Astrocyte (in vitro differentiated cells and primary cell): ENCODE measurements around the gene NMNAT3.

Experiments
- EZH2 ChIP-seq: IDR thresholded peaks from 2 replicates; pipeline ENCODE4 v1.6.1; 2012; ENCODE audit warnings: mild to moderate bottlenecking, low read length, inconsistent platforms; ENCODE audit not compliant: insufficient read depth
- TF ChIP-seq, protein P1 (sequence below): IDR thresholded peaks from 2 replicates; pipeline ENCODE4 v1.5.1; 2011; ENCODE audit warnings: low read depth, mild to moderate bottlenecking, inconsistent platforms, low read length, moderate library complexity; ENCODE audit not compliant: insufficient read depth

- TF ChIP-seq, protein P1, sequence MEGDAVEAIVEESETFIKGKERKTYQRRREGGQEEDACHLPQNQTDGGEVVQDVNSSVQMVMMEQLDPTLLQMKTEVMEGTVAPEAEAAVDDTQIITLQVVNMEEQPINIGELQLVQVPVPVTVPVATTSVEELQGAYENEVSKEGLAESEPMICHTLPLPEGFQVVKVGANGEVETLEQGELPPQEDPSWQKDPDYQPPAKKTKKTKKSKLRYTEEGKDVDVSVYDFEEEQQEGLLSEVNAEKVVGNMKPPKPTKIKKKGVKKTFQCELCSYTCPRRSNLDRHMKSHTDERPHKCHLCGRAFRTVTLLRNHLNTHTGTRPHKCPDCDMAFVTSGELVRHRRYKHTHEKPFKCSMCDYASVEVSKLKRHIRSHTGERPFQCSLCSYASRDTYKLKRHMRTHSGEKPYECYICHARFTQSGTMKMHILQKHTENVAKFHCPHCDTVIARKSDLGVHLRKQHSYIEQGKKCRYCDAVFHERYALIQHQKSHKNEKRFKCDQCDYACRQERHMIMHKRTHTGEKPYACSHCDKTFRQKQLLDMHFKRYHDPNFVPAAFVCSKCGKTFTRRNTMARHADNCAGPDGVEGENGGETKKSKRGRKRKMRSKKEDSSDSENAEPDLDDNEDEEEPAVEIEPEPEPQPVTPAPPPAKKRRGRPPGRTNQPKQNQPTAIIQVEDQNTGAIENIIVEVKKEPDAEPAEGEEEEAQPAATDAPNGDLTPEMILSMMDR: no peak
- no peak for TF ChIP-seq EZH2
Observed at GRCh38 chr3:139705631-139706030, 27.9 kb upstream of the NMNAT3 start.
